ENCODE data around the gene NT5DC3.

NT5DC3 gene

DNA sequence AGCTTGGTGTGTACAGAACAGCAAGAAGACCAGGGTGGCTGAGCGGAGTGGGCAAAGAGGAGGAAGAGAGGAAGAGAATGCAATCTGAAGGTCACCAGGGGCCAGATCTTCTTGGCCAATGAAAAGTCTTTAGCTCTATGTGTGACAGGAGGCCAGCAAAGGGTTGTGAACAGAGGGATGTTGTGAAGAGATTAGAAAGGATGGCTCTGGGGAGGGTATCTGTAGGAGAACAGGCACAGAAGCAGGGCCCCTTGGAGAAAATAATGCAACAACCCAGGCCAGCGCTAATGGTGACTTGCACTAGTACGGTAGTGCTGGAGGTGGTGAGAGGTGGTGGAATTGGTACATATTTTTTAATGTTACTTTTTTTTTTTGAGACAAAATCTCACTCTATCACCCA is 97.2 kb downstream of the NT5DC3 start:
- no peak for DNase-seq (ENCODE audit: low read depth)
- TF ChIP-seq, protein P1, sequence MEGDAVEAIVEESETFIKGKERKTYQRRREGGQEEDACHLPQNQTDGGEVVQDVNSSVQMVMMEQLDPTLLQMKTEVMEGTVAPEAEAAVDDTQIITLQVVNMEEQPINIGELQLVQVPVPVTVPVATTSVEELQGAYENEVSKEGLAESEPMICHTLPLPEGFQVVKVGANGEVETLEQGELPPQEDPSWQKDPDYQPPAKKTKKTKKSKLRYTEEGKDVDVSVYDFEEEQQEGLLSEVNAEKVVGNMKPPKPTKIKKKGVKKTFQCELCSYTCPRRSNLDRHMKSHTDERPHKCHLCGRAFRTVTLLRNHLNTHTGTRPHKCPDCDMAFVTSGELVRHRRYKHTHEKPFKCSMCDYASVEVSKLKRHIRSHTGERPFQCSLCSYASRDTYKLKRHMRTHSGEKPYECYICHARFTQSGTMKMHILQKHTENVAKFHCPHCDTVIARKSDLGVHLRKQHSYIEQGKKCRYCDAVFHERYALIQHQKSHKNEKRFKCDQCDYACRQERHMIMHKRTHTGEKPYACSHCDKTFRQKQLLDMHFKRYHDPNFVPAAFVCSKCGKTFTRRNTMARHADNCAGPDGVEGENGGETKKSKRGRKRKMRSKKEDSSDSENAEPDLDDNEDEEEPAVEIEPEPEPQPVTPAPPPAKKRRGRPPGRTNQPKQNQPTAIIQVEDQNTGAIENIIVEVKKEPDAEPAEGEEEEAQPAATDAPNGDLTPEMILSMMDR (IDR thresholded peaks at IDR 0.05; ENCODE audit: insufficient read depth, low read depth, low read length, missing control alignments): no peak
- no peak overlapping the region for H3K4me3 ChIP-seq (ENCODE audit: low read depth, low read length)

DNA sequence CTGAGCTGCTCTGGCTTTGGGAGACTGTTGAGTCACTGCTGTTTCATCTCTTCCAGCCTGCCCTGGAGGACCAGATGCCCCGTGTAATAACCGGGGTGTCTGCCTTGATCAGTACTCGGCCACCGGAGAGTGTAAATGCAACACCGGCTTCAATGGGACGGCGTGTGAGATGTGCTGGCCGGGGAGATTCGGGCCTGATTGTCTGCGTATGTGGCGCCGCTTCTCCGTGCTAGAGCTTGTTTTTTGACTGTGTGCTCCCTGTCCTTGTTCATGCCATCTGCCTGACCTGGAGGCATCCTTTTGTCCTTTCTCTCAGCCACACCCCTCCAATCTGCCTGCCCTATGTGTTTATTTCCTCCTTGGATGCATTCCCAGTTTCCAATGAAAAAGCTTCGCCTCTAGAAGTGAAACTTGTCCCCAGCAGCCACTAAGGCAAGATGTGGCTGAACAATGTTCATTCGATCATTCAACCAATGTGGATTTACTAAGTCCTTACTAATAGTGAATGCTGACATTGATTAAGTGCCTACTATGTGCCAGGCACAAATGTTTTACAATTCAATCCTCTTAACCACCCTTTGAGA is 98.6 kb downstream of the NT5DC3 start:
- no peak for DNase-seq (ENCODE audit: low read depth)
- TF ChIP-seq, protein P1 (IDR thresholded peaks at IDR 0.05; ENCODE audit: insufficient read depth, low read depth, low read length, missing control alignments): no peak
- no peak overlapping the region for H3K4me3 ChIP-seq (ENCODE audit: low read depth, low read length)

- TF ChIP-seq, protein P1 (IDR thresholded peaks at IDR 0.05; ENCODE audit: insufficient read depth, low read depth, low read length, missing control alignments): no peak
- DNase-seq (ENCODE audit: low read depth): no peak
- H3K4me3 ChIP-seq (ENCODE audit: low read depth, low read length): no peak overlapping the region
Observed at GRCh38 chr12:103737881-103738280, 103.2 kb downstream of the NT5DC3 start.

- no peak overlapping the region for H3K4me3 ChIP-seq (ENCODE audit: low read depth, low read length)
- DNase-seq (ENCODE audit: low read depth): no peak
- TF ChIP-seq, protein P1 (IDR thresholded peaks at IDR 0.05; ENCODE audit: insufficient read depth, low read depth, low read length, missing control alignments): no peak
Observed at GRCh38 chr12:103736572-103736971, 104.5 kb downstream of the NT5DC3 start.

GRCh38 chr12:103735291-103735690 is 105.7 kb downstream of the NT5DC3 start:
- TF ChIP-seq, protein P1 (IDR thresholded peaks at IDR 0.05; ENCODE audit: insufficient read depth, low read depth, low read length, missing control alignments): no peak
- no peak overlapping the region for H3K4me3 ChIP-seq (ENCODE audit: low read depth, low read length)

GRCh38 chr12:103734863-103735262 is 106.2 kb downstream of the NT5DC3 start:
- no peak overlapping the region for H3K4me3 ChIP-seq (ENCODE audit: low read depth, low read length)
- no peak for DNase-seq (ENCODE audit: low read depth)
- TF ChIP-seq, protein P1 (IDR thresholded peaks at IDR 0.05; ENCODE audit: insufficient read depth, low read depth, low read length, missing control alignments): no peak

More at GRCh38 chr12:103735291-103735690, 105.7 kb downstream of the NT5DC3 start:
- no peak for DNase-seq (ENCODE audit: low read depth)

- TF ChIP-seq, protein P1 (IDR thresholded peaks at IDR 0.05; ENCODE audit: insufficient read depth, low read depth, low read length, missing control alignments): no peak
- DNase-seq (ENCODE audit: low read depth): peak; percentile 22
- no peak overlapping the region for H3K4me3 ChIP-seq (ENCODE audit: low read depth, low read length)
Observed at GRCh38 chr12:103731539-103731938, 109.5 kb downstream of the NT5DC3 start.

All from GM12865 (cell line).